A549 (cell line): ENCODE measurements around the gene NRGN.

Source experiments
- CBX8 ChIP-seq: fragments of 200-600 bp; sonication (generic); IDR thresholded peaks from 2 replicates; pipeline ENCODE4 v1.6.1; 2016
- CEBPB ChIP-seq, 2 experiments: fragments of >200 bp in 1 of 2; sonication (Bioruptor Twin) in 1 of 2; formaldehyde crosslinking in 1 of 2; IDR thresholded peaks; 2 replicates each; pipeline ENCODE4 v1.6.1; 2012 to 2016
- CTCF ChIP-seq: fragments of >200 bp; sonication (Bioruptor Twin); formaldehyde crosslinking; IDR thresholded peaks from 3 replicates; pipeline ENCODE4 v1.5.1; 2016
- EP300 ChIP-seq, 2 experiments: fragments of >200 bp; sonication (Bioruptor Twin); formaldehyde crosslinking; IDR thresholded peaks; 2 replicates in 1 of 2; 3 replicates in 1 of 2; pipeline ENCODE4 v1.6.1; 2016 to 2017
- HOXA7 ChIP-seq: fragments of 250-450 bp; sonication (Bioruptor Pico); IDR thresholded peaks from 2 replicates; pipeline ENCODE4 v1.5.0; 2020; ENCODE audit warnings: mild to moderate bottlenecking, moderate library complexity
- JUN ChIP-seq, 2 experiments: fragments of >200 bp; sonication (Bioruptor Twin); formaldehyde crosslinking; IDR thresholded peaks; 2 replicates in 1 of 2; 3 replicates in 1 of 2; pipeline ENCODE4 v1.6.1; 2016 to 2017
- MAX ChIP-seq: IDR thresholded peaks from 2 replicates; pipeline ENCODE4 v1.6.1; 2012
- MAZ ChIP-seq: fragments of 150-350 bp; IDR thresholded peaks from 2 replicates; pipeline ENCODE4 v1.6.1; 2014; ENCODE audit warnings: antibody characterized with exemption, low read depth, low read length, borderline replicate concordance
- PHF8 ChIP-seq: fragments of 200-600 bp; sonication (generic); IDR thresholded peaks from 2 replicates; pipeline ENCODE4 v1.6.1; 2016; ENCODE audit warnings: low read depth, mild to moderate bottlenecking, antibody characterized with exemption, moderate library complexity, borderline replicate concordance
- POLR2A ChIP-seq: IDR thresholded peaks from 2 replicates; pipeline ENCODE4 v1.6.1; 2012; ENCODE audit warnings: mild to moderate bottlenecking, low read length
- POLR2AphosphoS2 ChIP-seq: conservative IDR thresholded peaks from 2 replicates; pipeline ENCODE4 v1.6.1; 2012; ENCODE audit warnings: low read length, improper control_type of control experiment, inconsistent platforms
- RFX5 ChIP-seq: fragments of 450-650 bp; IDR thresholded peaks from 2 replicates; pipeline ENCODE4 v1.7.1; 2014; ENCODE audit warnings: antibody characterized with exemption, mild to moderate bottlenecking, moderate library complexity

GRCh38 chr11:124791626-124792341 is 52.0 kb downstream of the NRGN start:
- TF ChIP-seq POLR2A (no peak), POLR2AphosphoS2 (no peak), CEBPB (IDR thresholded peaks at IDR 0.05) (no peak), CBX8 (no peak), EP300 (IDR thresholded peaks at IDR 0.05) (no peak), JUN (IDR thresholded peaks at IDR 0.05) (no peak), MAZ (no peak), CTCF (no peak), MAX (no peak), HOXA7 (no peak), RFX5 (no peak), PHF8 (no peak)
